HG03064 (cell line): ENCODE results near the gene FGD2.
"Not testable (repeated sequence)": the region's sequence is repeated elsewhere in the genome, so short reads cannot be mapped to it uniquely, and the experiment has no call there.

Experiments used
- ATAC-seq: cut with Tn5 transposase; IDR thresholded peaks from one replicate; pipeline ENCODE4 v1.9.1; 2021; ENCODE audit warnings: low read depth; ENCODE audit not compliant: unreplicated experiment

FGD2 gene

GRCh38 chr6:36986704-36987047 is 18.8 kb upstream of the FGD2 start:
- no peak for ATAC-seq

DNA sequence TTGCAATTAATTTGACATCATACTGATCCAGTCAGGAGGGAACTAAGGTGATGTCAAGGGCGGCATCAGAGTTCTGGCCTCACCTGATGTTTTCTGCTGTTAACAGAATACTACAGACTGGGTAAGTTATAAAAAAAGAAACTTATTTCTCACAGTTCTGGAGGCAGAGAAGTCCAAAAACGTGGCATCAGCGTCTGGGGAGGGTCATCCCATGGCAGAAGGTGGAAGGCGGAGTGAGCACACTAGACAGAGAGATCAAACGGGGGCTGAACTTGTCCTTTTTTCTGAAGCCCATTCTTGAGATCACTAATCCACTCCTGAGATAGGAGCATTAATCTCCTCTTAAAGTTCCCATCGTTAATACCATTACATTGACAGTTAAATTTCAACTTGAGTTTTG is 16.2 kb upstream of the FGD2 start:
- ATAC-seq: no peak

DNA sequence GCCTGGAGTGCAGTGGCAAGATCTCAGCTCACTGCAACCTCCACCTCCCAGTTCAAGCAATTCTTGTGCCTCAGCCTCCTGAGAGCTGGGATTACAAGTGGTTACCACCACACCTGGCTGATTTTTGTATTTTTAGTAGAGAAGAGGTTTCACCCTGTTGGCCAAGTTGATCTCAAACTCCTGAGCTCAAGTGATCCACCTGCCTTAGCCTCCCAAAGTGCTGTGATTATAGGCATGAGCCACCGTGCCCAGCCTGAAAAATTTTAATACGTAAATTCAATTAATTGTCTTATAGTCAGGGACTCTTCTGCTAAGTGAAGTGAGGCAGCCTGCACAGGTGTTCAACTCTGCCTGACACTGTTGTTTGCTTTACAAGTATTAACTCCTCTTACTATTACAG is 15.1 kb upstream of the FGD2 start:
- ATAC-seq: not testable (repeated sequence)

DNA sequence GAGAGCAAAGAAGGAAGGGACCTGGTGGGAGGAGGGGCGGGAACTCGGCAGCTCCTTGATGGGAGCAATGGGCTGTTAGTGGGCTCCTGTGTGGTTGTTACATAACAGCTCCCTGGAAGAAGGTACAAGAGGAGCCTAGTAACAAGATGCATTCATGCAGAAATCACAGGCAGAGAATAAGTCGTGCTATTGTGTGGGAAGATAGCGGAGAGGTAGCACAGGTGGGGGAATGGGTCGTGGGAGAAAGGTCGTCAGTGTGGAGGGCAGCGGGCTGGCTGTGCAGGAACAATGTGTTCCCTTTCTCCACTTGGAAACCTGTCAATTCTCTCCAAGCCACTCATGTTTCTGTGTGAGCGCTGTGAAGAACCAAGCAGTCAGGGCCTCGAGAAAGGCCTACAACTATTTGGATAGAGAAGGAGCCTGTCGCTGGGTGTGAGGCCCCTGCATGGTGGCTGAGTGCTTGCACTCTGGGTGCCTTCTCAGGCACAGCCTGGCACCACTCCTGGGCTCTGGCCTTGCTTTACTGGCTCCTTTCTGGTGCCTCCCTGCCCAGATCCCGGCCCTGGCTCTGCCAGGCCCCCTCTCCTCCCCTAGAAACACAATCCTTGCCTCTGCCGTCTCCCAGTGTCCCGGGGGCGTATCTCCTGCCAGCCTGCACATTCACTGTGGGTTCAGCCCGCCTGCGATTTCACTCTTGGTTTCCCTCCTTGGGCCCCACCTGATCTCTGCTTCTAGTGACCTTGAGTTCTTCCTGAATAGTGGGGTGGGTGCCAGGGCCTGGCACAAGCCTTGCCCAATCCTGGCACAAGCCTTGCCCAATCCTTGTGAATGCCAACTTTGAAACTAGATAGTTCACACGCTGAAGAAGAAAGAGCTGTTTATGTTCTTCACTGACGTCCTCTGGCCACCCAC is 7.4 kb upstream of the FGD2 start:
- ATAC-seq: no peak

GRCh38 chr6:36998723-36999038 is 6.8 kb upstream of the FGD2 start:
- no peak for ATAC-seq

- ATAC-seq: no peak
These were observed 6.2 kb upstream of the FGD2 start for GRCh38 chr6:36999061-36999750.

DNA sequence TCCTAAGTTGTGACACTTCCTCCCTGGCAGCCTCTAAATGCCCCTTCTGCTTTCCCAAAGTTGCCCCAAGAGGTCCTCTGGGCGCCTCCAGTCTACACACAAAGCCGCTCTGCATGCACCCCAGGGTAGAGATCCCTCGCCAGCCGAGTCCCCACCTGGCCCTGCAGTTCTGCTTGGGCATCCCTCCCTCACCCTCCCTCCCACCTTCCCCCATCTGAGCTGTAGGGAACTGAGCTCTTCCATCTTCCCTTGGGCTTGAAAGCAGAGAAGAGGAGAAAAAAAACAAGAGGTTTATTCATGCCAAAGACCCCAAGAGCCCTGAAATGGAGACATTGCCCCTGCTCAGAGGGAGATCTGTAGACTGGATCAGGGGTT is 5.7 kb upstream of the FGD2 start:
- ATAC-seq: no peak

DNA sequence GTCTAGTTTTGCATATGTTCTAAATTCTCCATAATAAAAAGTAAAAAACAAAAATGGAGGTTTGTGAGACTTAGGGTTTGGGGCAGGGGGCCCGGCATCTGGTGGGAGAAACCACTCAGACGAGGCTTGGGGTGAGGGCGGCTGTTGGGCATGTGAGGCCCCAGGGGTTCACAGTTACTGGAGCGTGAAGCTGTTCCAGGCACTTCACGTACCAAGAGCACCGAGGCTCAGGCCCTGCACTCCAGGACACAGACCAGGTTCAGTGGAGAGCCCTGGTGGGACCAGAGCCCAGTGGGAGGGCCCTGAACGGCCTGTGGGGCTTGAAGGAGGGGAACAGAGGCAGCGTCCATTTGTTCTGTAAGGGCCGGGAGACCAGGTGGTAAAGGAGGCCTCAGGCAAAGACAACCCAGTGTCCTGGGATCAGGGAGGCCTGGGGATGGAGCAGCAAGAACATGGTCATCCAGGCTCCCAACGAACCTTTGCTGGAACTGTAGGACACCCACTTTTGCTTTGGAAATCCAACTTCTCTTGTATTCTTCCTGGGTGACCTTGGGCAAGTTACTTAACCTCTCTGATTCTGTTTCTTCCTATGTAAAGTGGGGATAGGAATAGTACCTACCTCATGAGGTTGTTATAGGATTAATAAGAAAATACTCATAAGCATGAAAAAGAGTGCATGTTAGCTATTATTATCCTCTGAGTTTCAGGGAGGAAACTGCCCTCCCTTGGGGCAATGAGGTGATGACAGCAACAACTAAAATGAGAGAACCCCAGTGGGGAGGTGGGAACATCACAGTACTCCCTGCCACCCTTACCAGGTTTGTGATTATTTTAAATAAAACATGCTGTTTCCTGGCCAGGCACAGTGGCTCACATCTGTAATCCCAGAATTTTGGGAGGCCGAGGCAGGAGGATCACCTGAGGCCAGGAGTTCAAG is 1.1 kb upstream of the FGD2 start:
- ATAC-seq: no peak

DNA sequence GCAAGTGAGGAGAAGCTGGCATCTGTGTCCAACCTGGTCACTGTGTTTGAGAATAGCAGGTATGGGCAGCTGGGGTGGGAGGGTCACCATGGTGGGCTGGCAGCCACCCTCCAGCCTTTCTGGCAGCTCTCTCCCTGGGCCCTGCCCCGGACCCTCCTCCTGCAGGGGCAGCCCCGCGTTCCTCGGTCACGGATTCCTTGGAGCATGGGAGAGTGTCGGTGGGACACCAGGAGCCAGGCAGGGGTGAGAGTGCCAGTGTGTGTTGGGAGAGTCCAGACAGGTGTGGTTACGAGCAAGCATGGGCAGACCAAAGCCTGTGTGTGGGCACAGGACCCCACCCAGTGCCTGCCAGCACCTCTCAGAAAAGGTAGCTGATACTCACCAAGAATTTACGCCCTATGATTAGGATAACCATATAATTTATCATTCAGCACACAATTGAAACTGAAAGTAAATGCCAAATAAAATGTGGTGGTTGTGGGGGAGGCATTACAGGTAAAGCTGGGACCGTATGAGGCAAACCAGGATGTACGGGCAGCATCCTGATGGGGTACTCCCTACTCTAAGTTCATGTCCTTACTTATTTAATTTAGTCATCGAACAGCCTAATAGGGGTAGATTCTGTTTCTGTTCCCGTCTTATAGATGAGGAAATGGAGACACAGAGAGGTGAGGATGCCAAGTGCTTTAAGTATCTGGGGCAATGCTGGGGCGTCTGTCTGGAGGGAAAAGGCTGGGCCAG is 542 bp downstream of the FGD2 start:
- no peak for ATAC-seq

GRCh38 chr6:37006793-37007339 is 1.4 kb downstream of the FGD2 start:
- ATAC-seq: no peak

DNA sequence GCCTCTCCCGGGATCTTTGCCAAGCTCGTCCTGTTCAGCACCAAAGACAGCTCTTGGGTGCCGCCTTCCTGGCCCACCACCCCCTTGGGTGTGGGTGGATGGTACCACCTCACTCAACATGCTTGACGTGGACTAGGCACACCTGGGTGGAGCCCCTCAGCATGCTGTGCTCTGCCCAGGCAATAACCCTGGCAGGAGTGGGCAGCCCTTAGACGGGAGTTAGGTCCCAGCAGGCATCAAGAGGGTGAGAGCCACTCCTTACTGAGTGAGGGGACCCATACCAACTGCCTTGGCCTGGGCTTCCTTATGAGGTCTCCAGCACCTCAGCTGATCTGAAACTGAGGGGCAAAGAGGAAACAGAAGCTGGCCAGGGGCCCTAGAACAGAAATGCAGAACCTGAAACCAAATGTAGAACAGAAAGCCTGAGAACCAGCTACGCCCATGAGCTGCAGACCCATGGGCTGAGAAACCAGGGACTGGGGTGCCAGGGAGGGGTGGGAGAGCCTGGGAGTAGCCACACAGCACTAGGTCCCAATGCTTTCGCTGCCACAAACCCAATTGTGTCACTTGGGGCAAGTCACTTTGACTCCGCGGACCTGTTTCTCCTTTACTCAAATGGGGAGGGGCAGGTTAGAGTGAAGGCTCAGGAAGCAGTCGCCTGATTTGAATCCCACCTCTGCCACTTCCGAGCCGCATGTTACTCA is 2.0 kb downstream of the FGD2 start:
- ATAC-seq: no peak

GRCh38 chr6:37008484-37009465 is 3.3 kb downstream of the FGD2 start:
- ATAC-seq: no peak

DNA sequence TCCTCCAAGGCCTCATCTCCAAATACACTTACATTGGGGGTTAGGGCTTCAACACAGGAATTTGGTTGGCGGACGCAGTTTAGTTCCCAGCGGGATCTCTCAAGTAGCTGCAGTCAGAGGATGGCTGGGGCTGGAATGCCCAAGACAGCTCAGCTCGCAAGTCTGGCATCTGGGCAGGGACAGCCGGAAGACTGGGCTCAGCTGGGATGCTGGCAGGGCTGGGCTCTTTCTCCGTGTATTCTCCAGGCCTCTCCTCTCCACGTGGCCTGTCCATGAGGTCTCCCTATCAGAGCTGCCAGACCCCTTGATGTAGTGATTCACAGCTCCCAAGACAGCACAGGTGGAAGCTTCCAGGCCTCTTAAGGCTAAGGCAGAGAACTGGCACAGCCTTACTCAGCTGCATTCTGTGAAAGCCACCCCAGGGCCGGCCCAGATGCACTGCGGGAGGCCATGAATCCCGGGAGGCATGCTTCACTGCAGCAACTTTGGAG is 5.0 kb downstream of the FGD2 start:
- ATAC-seq: no peak

DNA sequence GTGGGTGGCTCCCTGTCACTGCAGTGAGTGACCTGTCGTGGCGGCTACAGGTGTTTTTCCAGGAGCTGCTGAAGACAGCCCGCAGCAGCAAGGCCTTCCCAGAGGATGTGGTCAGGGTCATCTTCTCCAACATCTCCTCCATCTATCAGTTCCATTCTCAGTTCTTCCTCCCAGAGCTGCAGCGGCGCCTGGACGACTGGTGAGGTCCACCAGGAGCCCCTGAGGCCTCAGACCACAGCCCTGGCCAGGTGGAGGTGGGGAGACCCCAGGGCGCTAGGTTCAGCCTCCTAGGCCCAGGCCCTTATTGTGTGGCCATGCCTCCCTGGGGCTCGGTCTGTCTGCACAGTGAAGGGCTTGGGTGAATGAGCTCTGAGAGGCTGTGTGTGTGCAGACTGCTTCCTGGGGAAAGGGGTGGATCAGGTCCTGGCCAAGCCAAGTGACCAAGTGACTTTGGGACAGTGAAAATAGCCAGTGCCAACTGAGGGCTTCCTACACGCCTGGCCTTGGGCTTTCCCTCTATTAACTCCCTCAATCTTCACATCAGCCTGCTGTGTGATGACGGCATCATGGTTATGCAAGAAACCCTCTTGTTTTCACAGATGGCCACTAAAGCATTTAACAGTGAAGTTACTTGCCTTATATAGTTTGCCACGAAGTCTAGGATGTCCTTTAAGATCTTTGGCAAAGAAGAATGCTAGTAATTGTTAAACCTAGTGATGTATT is 6.4 kb downstream of the FGD2 start:
- no peak for ATAC-seq

GRCh38 chr6:37013516-37014491 is 8.3 kb downstream of the FGD2 start:
- no peak for ATAC-seq

DNA sequence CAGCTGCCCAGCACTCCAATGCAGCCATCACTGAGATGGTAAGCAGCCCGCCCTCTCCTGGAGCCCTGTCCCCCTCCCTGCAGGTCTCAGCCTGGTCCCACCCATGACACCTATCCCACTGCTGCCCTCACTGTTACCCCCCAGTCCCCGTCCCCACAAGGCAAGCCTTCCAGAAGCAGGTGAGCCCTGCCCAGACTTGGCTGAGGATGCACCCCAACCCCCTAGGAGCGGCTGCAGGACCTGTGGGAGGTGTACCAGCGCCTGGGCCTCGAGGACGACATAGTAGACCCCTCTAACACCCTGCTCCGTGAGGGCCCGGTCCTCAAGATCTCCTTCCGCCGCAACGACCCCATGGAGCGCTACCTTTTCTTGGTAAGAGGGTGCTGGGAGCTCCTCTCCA is 9.2 kb downstream of the FGD2 start:
- ATAC-seq: no peak

DNA sequence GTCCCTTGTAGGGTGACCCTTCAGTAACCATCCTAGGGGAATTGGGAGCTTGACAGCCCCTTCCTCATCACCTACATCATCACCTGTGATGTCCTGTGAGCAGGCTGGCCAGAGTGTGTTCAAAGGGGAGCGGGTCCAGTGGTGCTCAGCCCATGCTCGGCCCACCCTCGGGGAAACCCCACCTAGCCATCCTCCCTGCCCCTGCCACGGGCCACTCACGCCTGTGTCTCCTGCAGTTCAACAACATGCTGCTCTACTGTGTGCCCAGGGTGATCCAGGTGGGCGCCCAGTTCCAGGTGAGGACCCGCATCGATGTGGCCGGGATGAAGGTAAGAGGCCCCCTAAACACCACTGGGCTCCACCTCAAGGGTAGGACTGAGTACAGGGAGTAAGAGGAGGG is 10.1 kb downstream of the FGD2 start:
- ATAC-seq: no peak
